ENCODE measurements around the gene RAD54L2.
A peak's percentile ranks its signal among the peaks of the same experiment; 100 is the strongest.
"Not testable (repeated sequence)": the region's sequence is repeated elsewhere in the genome, so short reads cannot be mapped to it uniquely, and the experiment has no call there.

RAD54L2 gene

DNA sequence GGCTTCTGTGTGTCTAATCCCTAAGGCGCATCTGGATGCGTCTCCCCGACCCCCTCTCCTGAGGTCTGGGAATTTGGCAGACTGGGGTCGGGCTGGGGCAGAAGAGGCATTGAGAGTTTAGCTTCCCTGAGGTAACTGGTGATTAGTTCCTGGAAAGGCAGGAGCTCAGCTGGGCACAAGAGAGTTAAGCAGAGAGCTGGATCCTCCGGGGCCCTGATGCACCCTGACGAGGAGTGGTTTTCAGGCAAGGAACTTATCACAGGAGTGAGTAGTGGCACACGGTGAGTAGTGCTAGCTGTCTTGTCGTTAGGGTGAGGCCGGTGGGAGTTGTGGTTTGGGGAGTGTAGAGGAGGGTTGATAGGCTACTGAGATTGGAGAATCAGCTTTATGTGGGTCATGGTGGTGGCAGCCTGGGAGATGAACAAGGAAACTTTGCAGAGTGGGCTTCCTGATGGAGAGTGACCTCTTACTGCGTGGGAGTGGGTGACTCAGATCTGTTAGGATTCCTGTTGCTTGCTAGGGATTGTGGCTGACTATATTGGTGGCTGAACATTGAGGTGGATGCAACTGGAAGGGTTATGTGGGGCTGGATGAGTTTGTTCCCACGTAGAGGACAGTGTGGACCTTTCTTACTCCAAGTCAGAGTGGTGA, 897 bp downstream of the RAD54L2 start:
- no peak for DNase-seq

DNA sequence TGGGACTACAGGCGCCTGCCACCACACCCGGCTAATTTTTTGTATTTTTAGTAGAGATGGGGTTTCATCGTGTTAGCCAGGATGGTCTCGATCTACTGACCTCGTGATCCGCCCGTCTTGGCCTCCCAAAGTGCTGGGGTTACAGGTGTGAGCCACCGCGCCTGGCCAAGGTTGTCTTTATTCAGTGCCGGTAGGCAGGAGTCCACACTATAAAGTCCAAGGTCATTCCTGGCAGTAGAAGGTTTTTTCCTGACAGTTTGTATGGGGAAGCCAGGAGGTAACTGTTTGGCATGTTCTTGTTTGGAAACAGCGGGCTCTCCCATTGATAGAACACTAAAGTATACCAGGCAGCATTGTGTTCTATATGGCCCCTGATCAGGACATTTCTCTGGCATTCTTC, 4.1 kb downstream of the RAD54L2 start:
- not testable (repeated sequence) for DNase-seq

DNA sequence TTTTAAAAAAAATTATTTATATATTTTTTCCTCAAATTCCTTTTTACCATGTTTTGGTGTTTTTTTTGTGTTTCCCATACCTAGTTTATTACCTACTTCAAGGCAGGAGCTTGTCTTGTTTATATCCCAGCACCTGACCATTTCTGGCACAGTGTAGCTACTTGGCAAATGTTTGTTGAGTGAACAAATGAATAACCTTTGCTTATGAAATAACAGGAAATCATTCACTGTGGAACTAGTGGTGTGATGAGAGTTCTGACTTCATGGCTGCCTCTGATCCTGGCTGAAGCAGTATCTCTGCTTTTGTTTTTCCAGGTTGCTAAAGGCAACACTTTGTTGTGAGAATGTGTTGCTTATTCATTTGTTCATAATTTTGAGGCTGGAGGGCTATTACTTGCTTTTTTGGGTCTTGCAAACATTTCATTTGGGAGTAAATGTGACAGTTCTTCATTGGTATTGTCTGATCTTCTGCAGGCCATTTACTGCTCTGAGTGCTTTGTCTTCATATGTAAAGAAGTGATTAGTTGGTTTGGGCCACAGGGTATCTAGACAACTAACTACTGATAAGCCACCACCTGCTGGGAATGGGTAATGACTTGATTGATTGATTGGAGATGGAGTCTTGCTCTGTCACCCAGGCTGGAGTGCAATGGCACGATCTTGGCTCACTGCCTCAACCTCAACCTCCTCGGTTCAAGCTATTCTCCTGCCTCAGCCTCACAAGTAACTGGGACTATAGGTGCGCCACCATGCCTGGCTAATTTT, 5.7 kb downstream of the RAD54L2 start:
- no peak for DNase-seq

DNA sequence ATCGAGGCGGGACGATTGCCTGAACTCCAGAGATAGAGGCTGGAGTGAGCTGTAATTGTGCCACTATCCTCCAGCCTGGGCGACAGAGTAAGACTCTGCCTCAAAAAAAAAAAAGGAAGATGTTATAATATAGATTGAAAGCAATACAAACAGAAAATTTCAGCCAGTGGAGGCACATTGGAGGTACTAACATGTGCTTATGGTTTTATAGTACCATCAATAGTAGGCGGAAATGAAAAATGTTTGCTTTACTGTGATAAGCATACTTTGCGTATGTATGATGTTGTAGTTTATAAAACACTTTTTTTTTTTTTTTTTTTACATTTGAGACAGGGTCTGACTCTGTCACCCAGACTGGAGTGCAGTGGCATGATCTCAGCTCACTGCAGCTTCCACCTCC, 8.8 kb downstream of the RAD54L2 start:
- no peak for DNase-seq

DNA sequence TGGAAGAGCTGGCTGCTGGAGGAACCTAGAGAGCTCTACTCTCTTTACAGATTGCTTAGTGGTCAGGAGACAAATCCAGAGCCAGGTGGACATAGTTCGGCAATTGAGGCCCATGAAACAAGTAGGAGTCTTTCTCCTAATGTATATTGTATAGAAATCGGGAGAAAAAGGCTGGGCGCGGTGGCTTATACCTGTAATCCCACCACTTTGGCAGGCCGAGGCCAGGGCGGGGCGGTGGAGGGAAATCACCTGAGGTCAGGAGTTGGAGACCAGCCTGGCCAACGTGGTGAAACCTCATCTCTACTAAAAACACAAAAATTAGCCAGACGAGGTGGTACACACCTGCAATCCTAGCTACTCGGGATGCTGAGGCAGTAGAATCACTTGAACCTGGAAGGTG, 10.8 kb downstream of the RAD54L2 start:
- DNase-seq, result no peak

DNA sequence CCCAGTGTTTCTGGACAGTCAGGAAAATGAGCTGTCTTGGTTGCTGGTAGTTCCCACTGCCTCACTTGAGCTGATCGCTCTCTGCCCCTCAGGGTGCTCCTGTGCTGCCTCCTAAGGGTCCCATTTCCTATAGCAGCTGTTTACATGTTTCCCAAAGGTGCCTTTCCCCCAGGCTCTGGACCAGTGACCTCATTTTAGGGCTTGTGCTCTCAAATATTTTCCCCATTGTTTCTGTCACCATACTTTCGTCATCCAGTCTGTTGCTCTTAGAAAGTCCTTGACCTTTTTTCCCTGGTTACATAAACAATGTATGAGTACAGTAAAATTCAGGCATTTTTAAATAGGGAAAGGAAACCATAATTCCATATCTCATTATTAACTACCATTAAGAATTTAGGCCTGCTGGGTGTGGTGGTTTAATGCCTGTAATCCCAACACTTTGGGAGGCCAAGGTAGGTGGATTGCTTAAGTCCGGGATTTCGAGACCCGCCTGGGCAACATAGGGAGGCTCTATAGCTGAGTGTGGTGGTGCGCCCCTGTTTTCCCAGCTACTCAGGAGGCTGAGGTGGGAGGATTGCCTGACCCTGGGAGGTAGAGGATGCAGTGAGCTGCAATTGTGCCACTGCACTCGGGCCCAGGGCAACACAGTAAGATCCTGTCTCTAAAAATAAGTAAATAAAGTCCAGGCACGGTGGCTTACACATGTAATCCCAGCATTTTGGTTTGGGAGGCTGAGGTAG, 11.7 kb downstream of the RAD54L2 start:
- no peak for DNase-seq

DNA sequence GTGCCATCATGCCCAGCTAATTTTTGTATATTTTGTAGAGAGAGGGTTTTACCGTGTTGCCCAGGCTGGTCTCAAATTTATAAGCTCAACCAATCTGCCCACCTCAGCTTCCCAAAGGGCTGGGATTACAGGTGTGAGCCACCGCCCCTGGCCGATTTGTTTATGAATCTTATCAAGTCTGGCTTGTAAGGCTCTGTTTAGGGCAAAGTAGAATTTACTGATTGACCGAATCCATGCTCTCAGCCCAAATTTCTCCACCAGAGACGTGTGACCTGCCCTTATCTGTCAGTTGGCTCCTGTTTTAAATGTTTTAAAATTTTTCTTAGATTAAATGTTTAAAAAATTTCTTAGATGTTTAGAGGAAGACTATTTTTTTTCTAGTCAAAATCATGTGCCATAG, 19.5 kb downstream of the RAD54L2 start:
- DNase-seq, result no peak

DNA sequence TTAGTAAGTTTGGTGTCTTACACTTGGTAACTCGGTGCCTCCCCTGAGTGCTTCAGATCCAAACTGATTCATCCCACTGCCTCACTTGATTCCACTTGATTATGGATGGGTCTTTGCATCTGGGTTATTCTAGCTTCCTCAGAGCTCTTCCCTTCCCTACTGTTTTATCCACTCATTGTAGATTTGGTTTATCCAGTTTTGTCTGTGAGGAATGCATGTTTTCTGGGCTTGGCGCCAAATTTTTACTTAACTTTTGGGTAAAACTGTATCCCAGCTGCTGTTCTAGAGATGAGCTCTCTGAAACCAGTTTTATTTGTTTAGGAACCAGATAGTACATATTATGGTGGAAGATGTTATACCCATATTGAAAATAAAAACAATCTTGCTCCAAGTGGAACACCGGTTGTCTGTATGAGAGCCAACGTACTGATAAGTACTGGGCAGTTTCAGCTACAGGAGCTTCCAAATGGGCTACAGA, 20.9 kb downstream of the RAD54L2 start:
- DNase-seq, result peak; percentile 12

DNA sequence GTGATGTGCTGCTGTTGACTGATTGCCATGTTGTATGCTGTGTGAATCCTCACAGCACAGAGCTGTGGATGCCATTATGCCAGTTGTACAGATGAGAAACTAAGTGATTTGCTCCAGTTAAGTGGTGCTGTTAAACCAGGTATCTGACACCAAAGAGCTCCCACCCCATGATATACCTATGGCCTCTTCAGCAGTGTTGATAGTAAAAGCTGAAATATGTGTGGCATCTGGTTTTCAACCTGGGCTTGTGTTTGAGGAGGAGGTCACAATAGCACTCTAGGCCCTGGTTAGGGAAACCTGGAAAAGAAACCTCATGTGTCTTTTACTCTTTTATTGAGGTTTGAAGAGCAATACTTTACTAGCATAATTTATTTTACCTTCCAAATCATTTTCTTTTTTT, 21.4 kb downstream of the RAD54L2 start:
- DNase-seq, result no peak

DNA sequence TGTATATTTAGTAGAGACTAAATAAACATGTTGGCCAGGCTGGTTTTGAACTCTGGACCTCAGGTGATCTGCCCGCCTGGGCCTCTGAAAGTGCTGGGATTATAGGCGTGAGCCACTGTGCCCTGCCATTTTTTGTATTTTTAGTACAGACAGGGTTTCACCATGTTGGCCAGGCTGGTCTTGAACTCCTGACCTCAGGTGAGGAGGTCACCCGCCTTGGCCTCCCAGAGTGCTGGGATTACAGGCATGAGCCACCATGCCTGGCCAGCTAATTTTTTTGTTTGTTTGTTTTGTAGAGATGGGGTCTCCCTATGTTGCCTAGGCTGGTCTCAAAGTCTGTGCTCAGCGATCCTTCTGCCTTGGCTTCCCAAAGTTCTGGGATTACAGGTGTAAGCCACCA, 23.9 kb downstream of the RAD54L2 start:
- DNase-seq, result not testable (repeated sequence)

DNA sequence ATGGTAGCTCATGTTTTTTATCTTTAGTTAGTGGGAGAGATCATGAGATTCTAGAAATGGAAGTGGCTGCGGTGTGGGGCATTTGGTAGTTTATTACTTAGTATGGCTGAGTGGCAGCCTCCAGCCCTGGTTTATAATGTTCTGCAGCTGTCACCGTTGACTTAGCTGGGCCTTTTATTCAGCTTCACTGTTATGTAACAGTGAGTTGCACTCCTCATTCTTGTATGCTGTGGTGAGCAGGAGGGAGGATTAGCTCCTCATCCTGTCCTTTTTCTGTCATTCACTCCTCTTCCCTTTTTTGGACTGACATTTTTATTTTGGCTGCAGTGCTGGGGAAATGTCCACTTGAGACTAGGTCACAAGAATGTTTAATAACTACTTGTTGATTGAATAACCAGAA, 29.5 kb downstream of the RAD54L2 start:
- DNase-seq, result no peak

DNA sequence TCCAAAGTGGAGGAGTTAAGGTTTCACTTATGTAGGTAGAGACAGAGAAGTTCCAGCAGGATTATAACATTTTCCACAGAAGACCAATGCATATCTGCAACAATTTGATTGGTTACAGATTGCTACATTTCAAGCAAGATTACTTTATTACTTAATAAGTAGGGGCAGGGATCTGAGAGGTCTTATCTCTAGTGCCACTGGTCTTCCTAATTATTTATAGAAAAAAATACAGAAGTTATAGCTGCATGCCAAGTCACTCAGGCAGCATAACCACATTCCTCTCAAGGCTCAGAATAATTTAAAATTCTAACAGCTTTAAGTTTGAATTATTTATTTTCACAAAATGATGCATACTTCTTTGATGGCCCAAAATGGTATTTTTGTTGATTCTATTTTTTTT, 30.5 kb downstream of the RAD54L2 start:
- DNase-seq, result no peak

DNA sequence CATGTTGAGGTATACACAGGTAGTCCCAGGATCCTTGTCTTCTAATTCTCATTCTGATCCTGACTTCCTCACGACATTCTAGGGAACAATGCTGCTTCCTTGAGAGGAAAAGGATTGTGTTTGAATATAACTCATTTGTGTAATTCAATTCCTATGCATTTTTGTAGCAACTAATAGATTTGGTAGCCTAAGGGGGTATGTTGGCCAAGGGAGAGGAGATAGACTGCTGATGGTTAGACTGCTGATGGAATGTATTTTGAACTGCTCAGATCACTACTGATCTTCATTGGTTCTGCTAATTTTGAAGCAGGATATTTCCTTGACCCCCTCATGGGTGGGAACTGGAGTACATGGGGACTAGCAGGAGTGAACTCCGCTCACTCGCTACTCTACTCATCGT, 39.7 kb downstream of the RAD54L2 start:
- no peak for DNase-seq

DNA sequence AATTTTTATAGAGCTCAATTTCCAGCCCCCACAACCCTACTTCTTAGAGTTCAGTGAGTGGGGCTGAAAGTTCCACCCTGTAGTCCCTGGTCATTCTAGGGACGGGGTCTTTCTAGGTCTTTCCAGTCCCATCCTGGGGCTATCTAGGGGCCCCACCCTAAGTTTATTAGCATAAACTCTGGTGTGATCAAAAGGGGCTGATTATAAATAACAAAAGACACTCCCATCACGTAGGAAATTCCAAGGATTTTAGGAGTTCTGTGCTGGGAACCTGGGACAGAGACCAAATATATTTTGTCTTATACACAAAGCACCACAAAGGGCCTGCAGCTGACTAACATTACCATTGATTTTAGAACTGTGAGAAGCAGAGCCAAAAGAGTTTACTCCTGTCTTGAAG, 41.9 kb downstream of the RAD54L2 start:
- DNase-seq, result no peak

DNA sequence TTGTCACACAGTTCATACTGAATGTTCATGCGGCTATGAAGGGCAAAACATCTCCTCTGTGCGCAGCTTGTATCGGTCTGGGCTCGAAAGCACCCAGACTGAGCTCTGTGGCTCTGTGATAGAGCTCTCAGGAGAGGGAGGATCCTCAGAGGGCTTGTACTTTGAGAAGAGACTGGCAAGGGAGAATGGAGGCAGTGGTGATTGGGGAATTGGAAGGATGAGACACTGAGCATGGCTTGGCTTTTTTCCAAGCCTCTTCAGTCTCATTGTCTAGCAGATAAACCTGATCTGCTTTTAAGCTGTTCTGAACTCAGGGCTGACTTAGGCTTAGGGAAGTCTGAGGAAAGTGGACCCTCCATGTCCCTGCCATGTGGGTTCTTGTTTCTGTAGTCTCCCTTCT, 43.0 kb downstream of the RAD54L2 start:
- DNase-seq, result no peak

DNA sequence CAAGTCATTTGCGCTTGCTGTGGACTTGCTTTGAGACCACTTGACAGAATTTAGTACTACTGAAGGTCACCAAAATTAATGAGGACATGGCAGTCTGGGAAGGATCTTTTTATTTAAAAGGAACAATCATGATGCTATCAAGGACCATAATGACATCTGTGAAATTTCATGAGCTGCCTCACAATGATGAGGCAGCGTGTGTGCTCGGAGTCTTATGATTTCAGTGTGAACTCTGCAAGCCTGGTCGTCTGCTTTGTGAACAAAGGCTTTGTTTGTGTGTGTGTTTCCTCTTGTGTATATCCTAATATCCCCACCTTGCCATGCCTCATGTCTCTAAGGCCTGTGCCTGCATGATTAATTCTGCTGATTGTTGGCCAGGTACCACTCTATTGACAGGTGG, 46.7 kb downstream of the RAD54L2 start:
- DNase-seq, result no peak

DNA sequence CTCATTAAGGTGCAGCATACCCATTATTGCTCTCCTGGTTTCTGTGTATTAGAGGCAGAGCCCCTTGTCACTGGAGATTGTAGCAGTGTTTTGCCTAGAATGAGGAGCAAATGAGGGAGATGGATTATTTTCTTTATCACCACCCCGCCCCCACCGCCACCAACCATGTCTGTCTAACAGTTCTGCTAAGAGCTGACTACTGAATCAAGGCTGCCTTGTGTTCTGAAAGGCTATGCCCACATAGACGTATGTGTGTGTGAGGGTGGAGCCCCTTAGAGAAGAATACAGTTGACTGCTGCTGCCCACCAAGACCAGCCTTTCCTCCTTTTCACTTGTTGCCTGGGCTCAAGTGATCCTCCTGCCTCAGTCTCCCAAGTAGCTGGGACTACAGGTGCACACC, 47.4 kb downstream of the RAD54L2 start:
- no peak for DNase-seq
